Activated CD4-positive, alpha-beta T cell treated with anti-CD3 and anti-CD28 coated beads for 4 hours (primary cell): ENCODE measurements around the gene STKLD1.
"Not testable (repeated sequence)": the region's sequence is repeated elsewhere in the genome, so short reads cannot be mapped to it uniquely, and the experiment has no call there.

ENCODE experiments used
- DNase-seq, 2 donors: peaks; one replicate each; pipeline ENCODE4 v3.0.0-alpha.2; 2020

STKLD1 gene

DNA sequence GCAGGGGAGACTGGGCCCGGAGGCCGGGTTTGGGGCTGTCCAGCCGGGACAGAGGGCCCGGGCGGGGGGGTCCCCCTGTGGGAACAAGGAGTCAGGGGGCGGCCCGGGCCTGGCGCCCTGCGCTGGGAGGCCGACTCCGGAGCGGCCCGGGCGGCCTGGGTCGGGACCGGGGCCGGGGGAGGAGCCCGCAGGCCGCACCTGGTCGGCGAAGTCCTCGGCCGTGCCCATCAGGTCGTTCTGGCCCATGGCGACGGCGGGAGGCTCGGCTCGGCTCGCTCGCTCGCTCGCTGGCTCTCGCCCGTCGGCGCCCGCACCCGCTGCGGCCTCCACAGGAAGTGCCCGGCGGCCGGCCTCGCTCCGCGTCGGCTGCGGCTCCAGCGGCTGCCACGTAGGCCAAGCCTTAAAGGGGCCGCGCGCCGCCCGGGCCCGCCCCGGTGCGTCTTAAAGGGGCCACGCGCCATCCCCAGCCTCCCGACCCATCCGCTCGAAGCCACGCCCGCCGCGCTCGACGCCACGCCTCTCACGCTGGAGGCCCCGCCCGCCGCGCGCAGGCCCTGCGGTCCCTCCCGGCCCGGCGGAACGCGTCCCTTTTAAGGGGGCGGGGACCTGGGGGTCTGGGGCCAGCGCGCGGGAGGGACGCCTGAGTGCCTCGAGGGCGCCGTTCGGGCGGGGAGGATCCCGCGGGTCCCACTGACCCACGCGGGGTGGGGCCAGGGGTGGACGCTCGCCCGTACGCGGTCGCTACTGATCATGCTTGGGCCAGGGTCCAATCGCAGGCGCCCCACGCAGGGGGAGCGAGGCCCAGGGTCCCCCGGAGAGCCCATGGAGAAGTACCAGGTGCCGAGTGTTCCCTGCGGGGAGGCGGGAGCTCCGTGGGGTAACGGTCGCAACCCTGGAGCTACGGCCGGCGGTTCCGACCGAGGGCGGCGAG, at the start of gene STKLD1, which contains the start of gene SURF4:
Gene STKLD1 (plus strand): TSS at position 643 of the 931 bp plus-strand sequence. CDS start 108 bp downstream, at position 751.
Gene SURF4 (minus strand): TSS at position 337 of the 931 bp plus-strand sequence. CDS start 91 bp downstream, at position 246.
- peak; percentile 90 to 94 for DNase-seq

DNA sequence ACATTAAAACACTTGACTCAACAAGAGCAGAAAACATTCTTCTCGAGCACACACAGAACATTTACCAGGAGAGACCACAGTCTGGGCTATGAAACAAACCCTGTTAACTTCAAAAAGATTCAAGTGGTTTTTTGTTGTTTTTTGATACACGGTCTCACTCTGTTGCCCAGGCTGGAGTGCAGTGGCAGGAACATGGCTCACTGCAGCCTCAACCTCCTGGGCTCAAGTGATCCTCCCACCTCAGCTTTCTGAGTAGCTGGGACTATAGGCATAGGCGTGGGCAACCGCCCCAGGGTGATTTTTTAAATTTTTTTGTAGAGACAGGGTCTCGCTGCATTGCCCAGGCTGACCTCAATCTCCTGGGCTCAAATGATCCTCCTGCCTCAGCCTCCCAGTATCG, 49.1 kb upstream of the STKLD1 start:
- DNase-seq: not testable (repeated sequence)

DNA sequence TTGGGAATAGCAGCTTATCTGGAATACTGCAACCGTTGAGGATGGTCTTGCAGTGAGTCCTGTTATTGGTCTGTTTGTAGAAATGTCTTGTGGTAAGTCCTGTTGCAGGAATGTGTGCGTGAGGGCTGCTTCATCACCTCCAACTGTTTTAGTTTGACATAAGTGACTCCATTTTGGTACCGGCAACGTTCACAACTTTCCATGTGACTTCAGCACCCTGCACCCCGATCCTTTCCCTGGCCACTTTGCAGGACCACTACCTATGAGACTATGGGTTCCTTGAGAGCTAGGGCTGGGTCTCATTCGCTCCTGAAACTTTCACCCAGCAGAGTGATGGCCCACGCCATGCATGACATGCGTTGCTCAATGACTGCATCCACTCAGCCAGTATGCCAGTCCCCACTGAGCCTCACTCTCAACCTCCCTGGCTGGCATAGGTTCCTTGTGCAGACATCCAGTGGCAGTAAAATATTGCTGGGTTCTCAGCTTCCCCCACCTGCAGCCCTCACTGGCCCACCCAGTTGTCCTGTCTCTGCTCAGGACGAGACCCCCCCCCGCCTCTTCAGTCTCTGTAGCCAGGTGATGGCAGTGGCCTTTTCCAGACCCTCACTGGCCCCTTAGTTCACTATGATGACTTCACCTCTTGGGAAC, 48.2 kb upstream of the STKLD1 start:
- DNase-seq: no peak

DNA sequence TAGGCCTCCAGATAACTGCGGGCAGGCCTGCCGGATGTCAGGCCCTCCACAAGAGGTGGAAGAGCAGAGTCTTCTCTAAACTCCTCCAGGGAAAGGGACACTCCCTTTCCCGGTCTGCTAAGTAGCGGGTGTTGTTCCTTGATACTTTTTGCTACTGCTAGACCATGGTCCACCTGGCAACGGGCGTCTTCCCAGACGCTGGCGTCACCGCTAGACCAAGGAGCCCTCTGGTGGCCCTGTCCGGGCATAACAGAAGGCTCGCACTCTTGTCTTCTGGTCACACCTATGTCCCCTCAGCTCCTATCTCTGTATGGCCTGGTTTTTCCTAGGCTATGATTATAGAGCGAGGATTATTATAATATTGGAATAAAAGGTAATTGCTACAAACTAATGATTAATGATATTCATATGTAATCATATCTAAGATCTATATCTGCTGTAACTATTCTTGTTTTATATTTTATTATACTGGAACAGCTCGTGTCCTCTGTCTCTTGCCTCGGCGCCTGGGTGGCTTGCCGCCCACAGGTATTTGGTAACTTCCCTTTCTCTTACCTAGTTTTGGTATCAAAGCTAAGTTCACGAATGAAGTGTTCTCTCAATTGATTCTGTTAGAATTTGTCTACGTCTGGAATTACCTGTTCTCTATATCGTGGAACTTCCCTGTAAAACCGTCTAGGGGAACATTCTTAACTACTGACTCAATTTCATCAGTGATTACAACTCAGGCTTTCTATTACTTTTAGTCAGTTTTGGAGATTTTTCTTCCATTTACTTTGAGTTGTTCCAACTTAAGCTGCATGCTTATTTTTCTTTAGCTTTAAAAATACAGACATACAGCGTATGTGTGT, 46.6 kb upstream of the STKLD1 start:
- not testable (repeated sequence) for DNase-seq

DNA sequence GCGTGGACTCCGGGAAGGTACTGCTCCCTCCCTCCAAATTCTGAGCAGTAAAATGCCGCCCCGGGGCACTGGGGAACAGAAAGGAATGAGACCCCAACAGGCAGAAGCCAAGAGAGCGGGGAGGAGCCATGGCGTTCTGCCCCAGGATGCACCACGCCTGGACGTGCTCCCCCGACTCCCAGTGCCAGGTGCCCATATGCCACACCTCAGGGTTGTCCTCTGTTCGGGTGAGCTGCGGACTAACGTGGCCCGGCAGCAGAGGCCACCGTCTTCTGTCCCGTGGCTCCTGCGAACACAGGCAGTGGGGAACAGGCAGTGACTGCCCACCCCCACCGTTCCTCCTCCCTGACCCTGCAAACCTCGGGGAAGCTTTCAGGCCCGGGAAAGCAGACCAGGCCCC, 44.9 kb upstream of the STKLD1 start:
- DNase-seq: no peak

DNA sequence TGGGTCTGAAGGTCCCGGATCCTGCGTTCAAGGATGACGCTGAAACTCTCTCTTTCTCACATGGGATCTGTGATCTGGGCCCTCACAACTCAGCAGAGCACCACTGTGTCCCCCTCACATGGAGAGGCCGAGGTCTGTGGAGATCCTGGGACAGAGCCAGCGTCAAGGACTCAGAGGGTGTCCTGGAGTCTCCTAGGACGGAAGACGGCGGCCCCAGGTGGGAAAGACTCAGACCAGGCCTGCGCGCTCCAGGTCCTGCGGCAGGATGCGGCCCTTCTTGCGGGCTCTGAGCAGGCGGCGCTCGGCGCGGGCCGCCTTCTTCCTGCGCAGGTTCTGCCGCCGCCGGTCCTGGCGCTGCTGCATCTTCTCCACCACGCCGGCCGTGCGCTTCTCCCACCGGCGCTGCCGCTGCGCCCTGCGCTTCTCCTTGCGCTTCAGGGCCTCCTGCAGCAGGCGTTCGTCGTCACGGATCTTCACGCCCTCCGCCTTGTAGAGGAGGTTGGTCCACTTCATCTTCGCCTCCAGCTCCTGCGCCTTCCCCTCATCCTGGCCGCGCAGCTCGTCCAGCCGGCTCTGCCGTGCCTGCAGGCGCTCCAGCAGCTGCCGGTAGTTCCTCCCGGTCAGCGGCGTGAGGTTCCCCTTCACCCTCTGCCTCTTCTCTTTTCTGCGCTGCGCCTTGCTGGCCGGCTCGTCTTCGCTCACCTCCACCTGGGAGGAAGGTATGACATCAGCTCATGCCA, 44.4 kb upstream of the STKLD1 start:
- no peak for DNase-seq

DNA sequence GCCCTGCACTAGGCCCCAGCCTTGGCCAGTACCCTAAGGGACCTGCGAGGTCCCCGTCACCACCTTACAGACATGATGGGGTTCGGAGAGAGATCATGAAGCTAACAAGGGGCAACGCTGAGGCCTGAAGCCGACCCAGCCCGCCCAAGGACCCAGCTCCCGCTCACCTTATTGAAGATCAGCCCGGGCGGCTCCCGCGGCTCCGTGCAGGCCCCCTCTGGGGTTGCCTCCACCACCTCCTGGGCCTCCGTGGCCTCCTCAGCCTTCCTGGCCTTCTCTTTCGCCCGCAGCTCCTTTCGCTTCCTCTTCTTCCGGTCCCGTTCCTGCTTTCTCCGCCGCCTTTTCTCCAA, 43.8 kb upstream of the STKLD1 start:
- DNase-seq: no peak

DNA sequence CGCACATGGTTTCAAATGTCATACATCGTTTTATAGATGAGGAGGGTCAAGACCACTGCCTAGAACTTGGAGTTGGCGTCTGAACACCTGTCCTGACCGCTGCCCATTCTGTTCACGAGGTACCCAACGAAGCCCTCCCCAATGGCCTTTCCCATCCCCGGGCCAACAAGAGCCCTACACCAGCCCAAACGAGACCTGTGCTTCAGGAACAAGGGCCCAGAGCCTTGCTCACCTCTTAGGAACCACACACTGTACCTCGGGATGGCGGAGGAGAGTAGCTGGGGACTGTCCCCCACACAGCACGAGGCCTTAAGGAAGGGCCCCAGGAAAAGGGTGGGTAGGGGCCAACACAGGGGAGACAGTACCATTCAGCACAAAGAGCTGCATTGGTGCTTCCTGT, 43.2 kb upstream of the STKLD1 start:
- DNase-seq: no peak

DNA sequence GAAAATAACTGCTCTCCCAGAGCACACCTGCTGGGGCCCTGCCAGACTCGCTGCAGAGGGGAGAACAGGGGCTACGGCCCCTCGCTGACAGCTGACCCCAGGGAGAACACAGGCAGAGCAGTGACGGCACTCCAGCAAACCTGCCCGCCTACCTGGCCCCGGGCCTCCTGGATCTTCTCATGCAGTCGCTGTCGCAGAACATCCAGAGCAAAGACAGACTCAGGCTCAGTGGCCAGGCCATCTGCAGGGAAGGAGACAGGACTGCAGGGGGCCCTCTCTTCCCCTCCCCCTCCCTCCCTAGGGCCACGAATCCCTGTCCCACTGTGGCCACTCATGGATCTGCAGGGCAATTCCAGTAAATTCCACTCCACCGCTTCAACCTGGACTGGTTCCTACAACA, 42.6 kb upstream of the STKLD1 start:
- no peak for DNase-seq

DNA sequence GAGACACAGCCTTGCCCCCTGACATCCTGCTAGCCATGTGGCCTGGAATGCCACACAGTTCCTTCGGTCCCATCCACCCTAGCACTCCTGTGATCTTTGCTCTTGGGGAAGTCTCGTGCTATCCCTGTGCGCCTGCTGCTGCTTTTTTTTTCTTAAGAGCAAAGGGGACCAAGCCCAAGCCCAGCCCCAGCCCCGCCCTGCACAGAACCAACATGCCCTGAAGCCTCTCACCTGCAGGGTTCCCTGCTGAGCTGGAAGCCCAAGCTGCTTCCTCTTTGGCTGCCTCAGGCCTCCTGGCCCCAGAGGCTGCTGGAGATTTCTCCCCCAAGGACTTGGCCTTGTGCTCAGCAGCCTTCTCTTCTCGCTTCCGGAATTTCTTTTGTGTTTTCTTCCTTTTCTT, 42.0 kb upstream of the STKLD1 start:
- no peak for DNase-seq

DNA sequence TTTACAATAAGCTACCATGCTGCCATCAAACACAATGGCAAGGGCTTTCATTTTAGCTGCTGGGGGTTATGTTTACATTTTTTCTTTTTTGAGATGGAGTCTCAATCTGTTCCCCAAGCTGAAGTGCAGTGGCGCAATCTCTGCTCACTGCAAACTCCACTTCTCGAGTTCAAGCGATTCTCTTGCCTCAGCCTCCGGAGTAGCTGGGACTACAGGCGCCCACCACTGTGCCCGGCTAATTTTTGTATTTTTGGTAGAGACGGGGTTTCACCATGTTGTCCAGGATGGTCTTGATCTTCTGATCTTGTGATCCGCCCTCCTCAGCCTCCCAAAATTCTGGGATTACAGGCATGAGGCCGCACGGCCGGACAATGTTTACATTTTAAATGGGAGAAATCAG, 41.3 kb upstream of the STKLD1 start:
- DNase-seq: not testable (repeated sequence)

DNA sequence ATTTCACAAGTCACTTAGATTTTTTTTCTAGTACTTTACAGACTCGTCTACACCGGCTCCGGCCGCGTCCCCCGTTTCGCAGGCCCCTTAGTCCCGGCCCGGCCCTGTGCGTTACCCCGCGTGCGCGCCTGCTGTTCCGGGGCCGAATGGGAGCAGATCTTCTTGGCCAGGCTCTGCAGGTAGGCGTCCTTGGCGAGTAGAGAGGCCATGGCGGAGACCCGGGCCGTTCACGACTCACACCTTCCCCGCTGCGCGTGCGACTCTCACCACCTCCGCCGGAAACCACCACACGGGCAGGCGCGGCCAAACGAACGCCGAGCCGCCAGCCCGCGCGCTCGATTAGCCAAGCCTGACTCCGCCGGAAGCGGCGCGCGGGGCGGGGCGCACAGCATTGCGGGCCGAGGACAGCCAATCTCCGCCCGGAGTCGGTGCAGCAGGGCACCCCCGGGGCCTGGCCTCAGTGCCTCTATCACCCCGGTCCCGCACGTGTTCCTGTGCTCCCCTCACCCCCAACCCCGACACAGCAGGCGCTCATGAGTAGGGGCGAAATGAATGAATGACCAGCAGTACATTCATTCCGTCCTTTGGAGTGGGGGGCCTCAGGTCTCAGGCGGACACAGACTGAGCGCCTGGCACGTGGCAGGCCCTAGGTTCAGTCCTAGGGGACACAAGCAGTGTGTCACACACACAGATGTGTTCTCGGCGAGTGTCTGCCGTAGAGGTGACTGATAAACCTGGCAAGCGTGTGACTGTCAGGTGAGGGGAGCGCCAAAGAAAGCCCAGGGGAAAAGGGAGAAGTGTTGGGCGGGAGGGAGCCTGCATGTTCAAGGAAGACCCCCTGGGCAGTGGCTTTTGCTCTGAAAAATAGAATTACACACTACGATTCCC, 40.0 kb upstream of the STKLD1 start, which contains the start of gene SURF6:
Gene SURF6 (minus strand): TSS at position 265 of the 888 bp plus-strand sequence. CDS start 56 bp downstream, at position 209.
- DNase-seq: peak; percentile 92 to 93

DNA sequence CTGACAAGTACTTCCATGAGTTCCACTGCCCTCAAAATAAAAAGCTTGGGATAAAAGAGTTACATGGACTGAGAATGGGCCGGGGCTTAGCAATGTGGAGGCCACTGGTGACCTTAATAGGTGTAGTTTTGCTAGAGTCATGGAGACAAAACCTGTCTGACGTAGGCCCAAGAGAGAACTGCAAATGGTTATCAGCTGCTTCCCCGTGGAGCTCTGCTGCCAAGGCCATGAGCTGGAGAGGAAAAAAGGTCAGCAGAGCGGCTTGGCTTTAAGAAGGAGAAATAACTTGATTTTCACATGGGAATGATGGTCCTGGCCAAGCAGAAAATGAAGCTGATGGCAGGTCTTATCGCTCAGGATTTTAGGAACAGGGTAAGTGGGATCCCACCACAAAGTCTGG, 36.5 kb upstream of the STKLD1 start:
- DNase-seq: no peak

DNA sequence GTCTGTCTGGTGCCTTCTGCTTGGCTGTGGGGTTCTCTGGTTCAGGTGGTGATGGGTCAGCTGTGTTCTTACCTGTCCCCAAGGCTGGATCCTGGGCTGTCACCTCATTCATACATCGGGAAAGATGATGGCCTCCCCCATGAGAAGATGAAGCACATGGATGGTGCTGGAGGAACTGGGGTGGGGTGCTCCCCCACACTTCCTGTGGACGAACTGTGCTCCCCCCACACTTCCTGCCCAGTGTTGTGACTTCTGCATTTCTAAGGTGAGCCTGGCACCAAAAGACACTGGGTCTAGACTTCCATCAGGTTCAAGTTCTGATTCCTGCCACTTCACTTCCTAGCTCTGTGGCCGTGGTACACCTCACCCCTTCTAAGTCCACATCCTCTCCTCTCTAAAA, 35.9 kb upstream of the STKLD1 start:
- no peak for DNase-seq

DNA sequence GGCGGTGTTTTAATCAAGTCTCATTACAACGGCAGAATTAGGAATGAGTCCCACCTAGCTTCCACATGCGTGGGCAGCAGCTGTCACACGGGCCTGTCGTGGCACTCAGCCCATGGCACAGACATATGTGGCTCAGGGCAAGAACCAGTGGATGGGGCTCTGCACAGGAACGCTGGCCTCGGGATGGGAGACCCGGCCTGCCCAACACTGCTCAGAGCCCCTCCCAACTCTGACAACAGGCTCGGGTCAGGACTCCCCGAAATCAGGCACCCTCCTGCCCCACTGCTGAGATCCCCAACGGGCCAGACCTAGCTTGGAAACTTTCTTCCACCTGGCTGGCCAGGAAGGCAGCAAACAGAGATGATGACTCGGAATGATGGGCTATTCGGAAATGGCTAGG, 35.2 kb upstream of the STKLD1 start:
- DNase-seq: no peak

DNA sequence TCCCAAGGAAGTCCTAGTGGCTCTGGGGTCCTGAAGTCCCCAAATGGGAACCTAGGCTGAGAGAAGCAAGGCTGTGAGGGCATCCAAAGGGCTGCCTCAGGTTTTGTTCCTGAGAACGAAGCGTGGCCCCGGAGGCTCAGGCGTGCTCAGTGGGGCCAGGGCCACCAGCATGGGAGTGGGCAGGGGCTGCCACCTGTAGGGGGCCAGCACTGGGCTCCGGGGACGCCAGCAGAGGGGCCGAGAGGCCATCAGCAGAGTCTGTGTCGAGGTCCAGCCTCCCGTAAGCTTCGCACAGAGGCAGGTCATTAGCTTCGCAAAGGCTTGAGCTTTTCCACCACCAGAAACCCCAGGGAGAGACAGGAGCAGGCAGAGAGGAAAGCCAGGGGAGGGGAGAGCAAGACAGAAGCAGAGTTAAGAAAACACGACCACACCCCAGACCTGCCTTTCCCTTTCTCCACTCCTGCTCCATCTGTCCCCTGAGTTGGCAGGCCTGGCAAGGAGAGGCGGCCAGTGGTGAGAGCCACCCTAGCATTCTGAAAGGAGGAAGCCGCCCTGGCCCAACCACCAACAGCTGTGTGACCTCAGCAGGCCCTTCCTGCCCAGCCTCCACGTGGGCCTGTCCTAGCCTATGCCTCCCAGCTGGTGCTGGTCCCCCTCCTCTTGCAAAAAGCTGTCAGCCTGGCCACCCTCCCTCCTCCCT, 34.6 kb upstream of the STKLD1 start:
- no peak for DNase-seq

DNA sequence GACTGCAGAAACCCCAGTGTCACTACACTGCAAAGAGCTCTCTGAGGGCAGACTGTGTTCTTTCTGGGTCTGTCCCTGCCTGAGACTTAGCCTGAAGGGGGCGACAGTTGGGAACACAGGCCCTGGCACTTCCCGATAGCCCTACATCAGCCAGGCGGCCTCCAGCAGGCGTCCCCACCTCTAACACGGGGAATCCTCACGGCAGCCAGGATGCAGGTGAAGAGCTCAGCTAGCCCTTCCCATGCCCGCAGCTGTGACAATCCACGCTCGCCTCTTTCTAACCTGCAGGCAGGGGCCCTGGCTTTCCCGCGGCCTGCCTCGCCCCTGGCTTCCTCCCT, 34.1 kb upstream of the STKLD1 start:
- DNase-seq: no peak

DNA sequence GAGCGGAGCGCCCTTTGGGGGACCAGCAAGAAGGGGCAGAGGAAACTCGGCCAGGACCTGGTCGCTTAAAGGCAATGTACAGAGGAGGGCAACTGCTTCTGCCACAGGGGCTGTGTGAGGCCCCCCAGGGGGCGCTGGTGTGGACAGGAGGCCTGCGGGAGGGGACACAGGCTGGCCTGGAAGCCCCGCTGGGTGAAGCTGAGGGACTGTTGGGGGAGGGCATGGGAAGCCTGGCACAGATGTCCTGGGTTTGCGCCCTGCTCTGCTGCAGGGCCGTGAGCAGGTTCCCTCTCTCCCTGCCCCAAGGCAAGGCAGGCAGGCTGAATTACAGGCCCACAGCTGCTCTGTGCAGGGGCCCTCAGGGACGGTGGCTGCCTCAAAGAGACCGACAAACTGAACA, 33.6 kb upstream of the STKLD1 start:
- DNase-seq: no peak

DNA sequence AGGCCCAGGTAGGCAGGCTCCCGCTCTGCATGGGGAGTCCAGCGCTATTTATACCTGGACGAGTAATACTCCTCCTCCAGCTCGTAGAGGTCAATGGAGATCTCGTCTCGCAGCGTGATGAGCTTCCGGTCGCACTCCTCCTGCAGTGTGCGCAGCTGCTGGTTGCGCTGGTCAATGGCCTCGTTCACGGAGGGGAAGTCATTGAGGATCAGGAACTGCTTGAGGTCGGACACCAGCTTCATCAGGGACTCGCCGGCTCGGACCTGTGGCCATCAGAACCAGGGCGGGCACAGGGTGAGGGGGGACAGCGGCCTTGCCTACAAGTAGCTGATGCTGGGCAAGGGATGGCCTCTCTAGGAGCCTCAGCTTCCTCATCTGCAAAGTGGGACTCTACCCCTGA, 32.1 kb upstream of the STKLD1 start:
- no peak for DNase-seq

DNA sequence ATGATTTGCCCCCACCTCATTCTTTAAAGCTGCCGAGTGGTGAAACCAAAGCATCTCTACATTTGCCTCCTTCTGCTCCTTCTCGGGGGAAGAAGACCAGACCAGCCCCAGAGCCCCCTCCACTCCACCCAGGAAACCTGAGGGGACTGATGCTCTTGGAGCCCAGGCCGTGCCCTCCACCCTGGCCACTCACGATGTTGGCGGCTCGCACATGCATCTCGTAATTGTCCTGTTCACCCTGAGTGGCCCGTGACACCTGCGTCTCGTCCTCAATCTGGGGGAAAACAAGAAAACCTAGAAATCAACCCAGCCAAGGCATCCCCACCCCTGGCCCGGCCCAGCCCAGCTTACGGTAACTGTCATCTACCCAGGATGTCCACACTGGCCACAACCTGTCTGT, 31.2 kb upstream of the STKLD1 start:
- no peak for DNase-seq

DNA sequence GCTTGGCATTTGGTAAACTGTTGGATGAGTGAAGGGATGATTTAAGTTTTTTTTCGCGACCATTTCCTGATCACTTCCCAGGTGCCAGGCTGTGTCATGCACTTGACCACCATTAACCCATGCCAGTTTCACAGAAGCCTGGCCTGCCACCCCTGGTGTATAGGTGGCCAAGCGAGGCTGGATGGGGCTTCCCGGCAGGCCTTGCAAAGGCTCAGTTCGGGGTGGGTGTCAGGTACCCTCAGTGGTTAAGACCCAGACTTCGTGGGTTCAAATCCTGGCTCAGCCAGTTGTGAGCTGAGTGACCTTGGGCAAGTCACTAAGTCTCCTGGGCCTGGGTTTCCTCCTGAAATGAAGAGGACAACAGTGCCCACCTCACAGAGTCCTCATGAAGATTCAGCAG, 30.6 kb upstream of the STKLD1 start:
- no peak for DNase-seq
